Keratinocyte (primary cell): Measurements from ENCODE around the gene SSB. TPM values are rescaled to one million over a fixed set of nuclear protein-coding genes. Genes with fewer than 3 reads are reported as not detected.

ENCODE experiments used
- DNase-seq: peaks from one replicate; pipeline ENCODE4 v3.0.0-alpha.2; 2011; ENCODE audit warnings: low read depth, missing footprints, low spot score
- FAIRE-seq: peaks from 2 replicates; lab custom pipeline; 2011; peaks lifted over from hg19 to GRCh38; lab: Jason Lieb, UNC
- H2AFZ ChIP-seq: 2 replicates; pipeline ENCODE4 v1.6.0; 2012; ENCODE audit warnings: low read length, control low read depth, inconsistent platforms; ENCODE audit not compliant: control insufficient read depth
- H3K27ac ChIP-seq: 2 replicates; pipeline ENCODE4 v1.5.1; 2011; ENCODE audit warnings: low read length; ENCODE audit not compliant: control insufficient read depth, insufficient read depth
- H3K27me3 ChIP-seq: 3 replicates; pipeline ENCODE4 v1.6.0; 2011; ENCODE audit warnings: low read length; ENCODE audit not compliant: control insufficient read depth, insufficient read depth; ENCODE audit errors: extremely low read depth
- H3K36me3 ChIP-seq, 2 experiments: 2 replicates in 1 of 2; 3 replicates in 1 of 2; pipeline ENCODE4 v1.5.1; 2011; ENCODE audit warnings: low read length in 2 of 2, mild to moderate bottlenecking in 1 of 2; ENCODE audit not compliant: control insufficient read depth in 2 of 2, insufficient read depth in 2 of 2; ENCODE audit errors: extremely low read depth in 1 of 2
- H3K4me1 ChIP-seq: 3 replicates; pipeline ENCODE4 v1.5.1; 2011; ENCODE audit warnings: low read length; ENCODE audit not compliant: control insufficient read depth, insufficient read depth; ENCODE audit errors: extremely low read depth
- H3K4me2 ChIP-seq: 3 replicates; pipeline ENCODE4 v1.6.0; 2011; ENCODE audit warnings: low read depth, low read length; ENCODE audit not compliant: control insufficient read depth, insufficient read depth; ENCODE audit errors: extremely low read depth
- H3K4me3 ChIP-seq, 3 experiments: fragments of 200-600 bp in 1 of 3; sonication (generic) in 1 of 3; 2 replicates in 2 of 3; 3 replicates in 1 of 3; pipeline ENCODE4 v1.5.1; 2011 to 2016; ENCODE audit warnings: low read length in 3 of 3, mild to moderate bottlenecking in 3 of 3, control low read depth in 2 of 3, inconsistent platforms in 1 of 3, low read depth in 1 of 3, mixed read lengths in 1 of 3, mixed run types in 1 of 3, moderate library complexity in 1 of 3; ENCODE audit not compliant: control insufficient read depth in 2 of 3, insufficient read depth in 2 of 3; ENCODE audit errors: extremely low read depth in 1 of 3
- H3K79me2 ChIP-seq: 2 replicates; pipeline ENCODE4 v1.6.0; 2012; ENCODE audit warnings: low read length; ENCODE audit not compliant: control insufficient read depth, insufficient read depth
- H3K9ac ChIP-seq: 3 replicates; pipeline ENCODE4 v1.6.0; 2011; ENCODE audit warnings: low read length; ENCODE audit not compliant: control insufficient read depth, insufficient read depth; ENCODE audit errors: extremely low read depth
- H3K9me1 ChIP-seq: 3 replicates; pipeline ENCODE4 v1.6.0; 2011; ENCODE audit warnings: low read length; ENCODE audit not compliant: control insufficient read depth, insufficient read depth; ENCODE audit errors: extremely low read depth
- H3K9me3 ChIP-seq: 2 replicates; pipeline ENCODE4 v1.5.1; 2012; ENCODE audit warnings: low read depth, low read length; ENCODE audit not compliant: control insufficient read depth
- H4K20me1 ChIP-seq: 3 replicates; pipeline ENCODE4 v1.6.0; 2011; ENCODE audit warnings: low read length; ENCODE audit not compliant: control insufficient read depth, insufficient read depth; ENCODE audit errors: extremely low read depth
- EZH2 ChIP-seq: IDR thresholded peaks from one replicate; pipeline ENCODE4 v1.6.1; 2012; ENCODE audit warnings: inconsistent platforms, mild to moderate bottlenecking, low read length, moderate library complexity
- dilution Hi-C: fragments of 300-500 bp; cut with MboI; formaldehyde crosslinking; loops from one replicate; pipeline ENCODE4 v1.7.0; 2020; ENCODE audit warnings: low sequenced_read_pairs; ENCODE audit not compliant: extremely low pct_ligation_motif_present
- polyA plus RNA-seq, 5 experiments: library from polyadenylated mRNA; depleted of rRNA in 3 of 5; stranded (reverse) in 3 of 5; stranded (forward) in 1 of 5; unstranded in 1 of 5; fragments of >200 nt; gene quantifications; 1 replicate in 1 of 5; 2 replicates in 3 of 5; 3 replicates in 1 of 5; pipeline versions ENCODE4 v1.2.1 to v1.2.3, GENCODE V29; 2011 to 2012; ENCODE audit warnings: missing spikeins in 2 of 5, low read depth in 1 of 5, low replicate concordance in 1 of 5
- TF ChIP-seq, protein P1 (sequence below), 3 experiments: IDR thresholded peaks in 1 of 3; conservative IDR thresholded peaks in 1 of 3; optimal IDR thresholded peaks in 1 of 3; 2 replicates in 2 of 3; 3 replicates in 1 of 3; pipeline versions ENCODE3 to v1.5.1; 2011; ENCODE audit warnings: low read length in 3 of 3, mild to moderate bottlenecking in 3 of 3, moderate library complexity in 2 of 3, control low read depth in 1 of 3, inconsistent platforms in 1 of 3; ENCODE audit not compliant: insufficient read depth in 2 of 3; ENCODE audit errors: extremely low read depth in 1 of 3

SSB gene
- polyA plus RNA-seq, 1 donor (not counting 4 experiments of a cell fraction or from before 2014, with no cell fraction given) = 149 TPM

DNA sequence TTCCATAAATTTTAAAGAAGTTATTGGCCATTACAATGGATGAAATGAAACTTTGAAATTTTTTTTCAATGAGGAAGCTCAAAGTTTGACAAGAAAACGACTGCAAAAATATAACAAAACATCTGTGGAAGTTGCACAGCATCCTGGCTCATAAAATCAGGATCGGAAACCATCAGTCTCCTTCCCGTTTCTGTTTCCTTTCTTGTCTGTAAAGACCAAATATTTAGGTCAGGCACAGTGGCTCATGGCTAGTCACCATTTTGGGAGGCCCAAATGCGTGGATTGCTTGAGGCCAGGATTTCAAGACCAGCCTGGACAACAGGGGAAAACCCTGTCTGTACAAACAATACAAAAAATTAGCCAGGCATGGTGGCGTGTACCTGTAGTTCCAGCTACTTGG lies 27.6 kb upstream of the SSB start:
- H3K9ac ChIP-seq = no peak overlapping the region
- H3K79me2 ChIP-seq = no peaks in the 10 kb centered on the region
- TF ChIP-seq EZH2 = no peak
- TF ChIP-seq, protein P1, sequence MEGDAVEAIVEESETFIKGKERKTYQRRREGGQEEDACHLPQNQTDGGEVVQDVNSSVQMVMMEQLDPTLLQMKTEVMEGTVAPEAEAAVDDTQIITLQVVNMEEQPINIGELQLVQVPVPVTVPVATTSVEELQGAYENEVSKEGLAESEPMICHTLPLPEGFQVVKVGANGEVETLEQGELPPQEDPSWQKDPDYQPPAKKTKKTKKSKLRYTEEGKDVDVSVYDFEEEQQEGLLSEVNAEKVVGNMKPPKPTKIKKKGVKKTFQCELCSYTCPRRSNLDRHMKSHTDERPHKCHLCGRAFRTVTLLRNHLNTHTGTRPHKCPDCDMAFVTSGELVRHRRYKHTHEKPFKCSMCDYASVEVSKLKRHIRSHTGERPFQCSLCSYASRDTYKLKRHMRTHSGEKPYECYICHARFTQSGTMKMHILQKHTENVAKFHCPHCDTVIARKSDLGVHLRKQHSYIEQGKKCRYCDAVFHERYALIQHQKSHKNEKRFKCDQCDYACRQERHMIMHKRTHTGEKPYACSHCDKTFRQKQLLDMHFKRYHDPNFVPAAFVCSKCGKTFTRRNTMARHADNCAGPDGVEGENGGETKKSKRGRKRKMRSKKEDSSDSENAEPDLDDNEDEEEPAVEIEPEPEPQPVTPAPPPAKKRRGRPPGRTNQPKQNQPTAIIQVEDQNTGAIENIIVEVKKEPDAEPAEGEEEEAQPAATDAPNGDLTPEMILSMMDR (optimal IDR thresholded peaks at IDR 0.05 in 1 of 3, IDR thresholded peaks at IDR 0.05 in 1 of 3, conservative IDR thresholded peaks at IDR 0.05 in 1 of 3; ENCODE audit: extremely low read depth in 1 of 3, insufficient read depth in 2 of 3, low read length in 3 of 3) = no peak
- dilution Hi-C loops = no loop called here
- peaks cover 15% of the 10 kb centered on the region for H3K27me3 ChIP-seq
- no peak overlapping the region for H3K4me2 ChIP-seq
- no peak overlapping the region for H2AFZ ChIP-seq
- no peak overlapping the region for H3K4me3 ChIP-seq
- H3K4me1 ChIP-seq = peaks cover 10% of the 10 kb centered on the region
- DNase-seq (no peak), FAIRE-seq (no peak)
- H3K36me3 ChIP-seq = no peaks in the 10 kb centered on the region
- no peak overlapping the region for H3K27ac ChIP-seq
- H4K20me1 ChIP-seq = no peaks in the 10 kb centered on the region
- no peaks in the 10 kb centered on the region for H3K9me1 ChIP-seq
- H3K9me3 ChIP-seq = no peaks in the 10 kb centered on the region

DNA sequence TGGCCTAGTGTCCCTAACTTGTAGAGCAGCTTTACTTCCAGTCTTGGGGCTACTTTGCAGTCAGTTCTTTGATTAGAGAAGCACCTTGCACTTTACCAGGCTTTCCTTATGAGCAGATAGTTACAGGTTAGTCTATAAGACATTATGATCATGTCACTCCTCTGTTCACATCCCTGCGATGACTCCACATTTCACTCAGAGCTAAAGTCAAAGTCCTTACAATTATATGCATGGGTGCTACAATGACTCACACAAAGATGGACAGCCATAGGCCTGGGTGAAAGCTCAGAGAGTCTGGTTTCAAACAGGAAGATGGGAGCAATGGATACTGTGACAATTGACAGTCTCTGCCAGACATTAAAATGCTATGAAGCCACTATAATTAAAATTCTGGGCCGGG lies 27.1 kb upstream of the SSB start:
- TF ChIP-seq EZH2 = no peak
- TF ChIP-seq, protein P1 (optimal IDR thresholded peaks at IDR 0.05 in 1 of 3, IDR thresholded peaks at IDR 0.05 in 1 of 3, conservative IDR thresholded peaks at IDR 0.05 in 1 of 3; ENCODE audit: extremely low read depth in 1 of 3, insufficient read depth in 2 of 3, low read length in 3 of 3) = no peak
- no peak for DNase-seq

More for the DNA sequence above, 27.1 kb upstream of the SSB start:
- dilution Hi-C loops = no loop called here
- Histone ChIP-seq H4K20me1 (no peaks in the 10 kb centered on the region), H3K79me2 (no peaks in the 10 kb centered on the region), H2AFZ (no peak overlapping the region), H3K9me1 (no peaks in the 10 kb centered on the region), H3K27ac (no peak overlapping the region), H3K27me3 (peaks cover 15% of the 10 kb centered on the region), H3K4me3 (no peak overlapping the region), H3K4me2 (no peak overlapping the region), H3K9me3 (no peaks in the 10 kb centered on the region), H3K36me3 (no peaks in the 10 kb centered on the region), H3K4me1 (peaks cover 10% of the 10 kb centered on the region), H3K9ac (no peak overlapping the region)
- FAIRE-seq = no peak
